HCT116 (cell line): ENCODE data around the gene EGR4. TPM values are rescaled to one million over a fixed set of nuclear protein-coding genes. Genes with fewer than 3 reads are reported as not detected.

Source experiments
- ATAC-seq: fragments of 200-7000 bp; cut with Tn5 transposase; 2 replicates; pipeline ENCODE4 v1.9.1; 2020; ENCODE audit warnings: mild to moderate bottlenecking, moderate library complexity
- BruUV-seq: library from RNA; stranded (reverse); fragments of 400-500 nt; replicated peaks from 2 replicates; lab custom pipeline; 2021; lab: Mats Ljungman, UMichigan
- CTCF ChIA-PET: fragments of 300-600 bp; sonication (Branson Sonifier 250); formaldehyde crosslinking; loops from one replicate; lab custom pipeline; 2021; ENCODE audit warnings: antibody characterized with exemption; lab: Charles Lee
- POLR2A ChIA-PET: fragments of 300-600, 350-600 bp; sonication (Branson Sonifier 250); formaldehyde crosslinking; loops from one replicate; lab custom pipeline; 2021; ENCODE audit warnings: antibody characterized with exemption; lab: Charles Lee
- RAD21 ChIA-PET, 2 experiments: fragments of 300-600 bp; sonication (Branson Sonifier 250); formaldehyde crosslinking; loops; one replicate each; lab custom pipeline; 2023; ENCODE audit warnings: low total read pairs in 2 of 2; ENCODE audit not compliant: uncharacterized antibody in 2 of 2, unreplicated experiment in 2 of 2, low non-redundant PET in 1 of 2; lab: Charles Lee
- DNase-seq: peaks from one replicate; pipeline ENCODE4 v3.0.0-alpha.2; 2010; ENCODE audit warnings: low read depth, low spot score
- H2AFZ ChIP-seq: fragments of 200-600 bp; shearing (Covaris generic), sonication (generic); 2 replicates; pipeline ENCODE4 v1.6.1; 2017; ENCODE audit warnings: low read depth, mixed run types, mixed read lengths, antibody characterized with exemption, low read length; ENCODE audit not compliant: poor library complexity, severe bottlenecking
- H3K27ac ChIP-seq: 2 replicates; pipeline ENCODE4 v1.5.1; 2012; ENCODE audit warnings: low read depth, low read length
- H3K27me3 ChIP-seq: fragments of 200-600 bp; sonication (generic); 2 replicates; pipeline ENCODE4 v1.6.1; 2016; ENCODE audit warnings: mixed run types, low read length, mixed read lengths; ENCODE audit not compliant: insufficient read depth
- H3K36me3 ChIP-seq, 2 experiments: fragments of 200-500 bp in 1 of 2; fragments of 200-600 bp in 1 of 2; sonication (Bioruptor generic) in 1 of 2; sonication (generic) in 1 of 2; 2 replicates each; pipeline versions ENCODE4 v1.5.1 to v1.6.1; 2014 to 2016; ENCODE audit warnings: low read length in 2 of 2, inconsistent platforms in 1 of 2, mixed read lengths in 1 of 2, mixed run types in 1 of 2; ENCODE audit not compliant: insufficient read depth in 2 of 2, control insufficient read depth in 1 of 2
- H3K4me1 ChIP-seq, 2 experiments: fragments of 200-600 bp in 1 of 2; sonication (generic) in 1 of 2; 2 replicates each; pipeline versions ENCODE4 v1.5.1 to v1.6.1; 2012 to 2017; ENCODE audit warnings: low read length in 2 of 2, inconsistent platforms in 1 of 2, mild to moderate bottlenecking in 1 of 2, mixed read lengths in 1 of 2, mixed run types in 1 of 2, moderate library complexity in 1 of 2; ENCODE audit not compliant: insufficient read depth in 2 of 2, control insufficient read depth in 1 of 2
- H3K4me2 ChIP-seq: fragments of 200-600 bp; sonication (generic); 2 replicates; pipeline ENCODE4 v1.6.1; 2017; ENCODE audit warnings: mixed run types, low read length, mixed read lengths
- H3K4me3 ChIP-seq, 2 experiments: fragments of 200-600 bp in 1 of 2; sonication (generic) in 1 of 2; replicated peaks in 1 of 2; 2 replicates each; pipeline ENCODE4 v1.5.1; 2011 to 2016; ENCODE audit warnings: low read length in 2 of 2, control low read depth in 1 of 2, low read depth in 1 of 2, mild to moderate bottlenecking in 1 of 2, mixed read lengths in 1 of 2, mixed run types in 1 of 2
- H3K79me2 ChIP-seq: fragments of 200-600 bp; sonication (generic); 2 replicates; pipeline ENCODE4 v1.6.1; 2017; ENCODE audit warnings: mild to moderate bottlenecking, mixed run types, low read length, moderate library complexity, mixed read lengths; ENCODE audit not compliant: insufficient read depth
- H3K9ac ChIP-seq: fragments of 200-600 bp; sonication (generic); 2 replicates; pipeline ENCODE4 v1.6.1; 2016; ENCODE audit warnings: low read length, mixed read lengths
- H3K9me2 ChIP-seq: fragments of 200-600 bp; sonication (generic), shearing (Covaris generic); 2 replicates; pipeline ENCODE4 v1.6.1; 2017; ENCODE audit warnings: mixed run types, mild to moderate bottlenecking, moderate library complexity; ENCODE audit not compliant: insufficient read depth
- H3K9me3 ChIP-seq, 2 experiments: fragments of 200-500 bp in 1 of 2; fragments of 200-600 bp in 1 of 2; sonication (Bioruptor generic) in 1 of 2; sonication (generic) in 1 of 2; 2 replicates each; pipeline ENCODE4 v1.6.1; 2014 to 2017; ENCODE audit warnings: low read length in 2 of 2, mixed read lengths in 2 of 2, inconsistent platforms in 1 of 2, low read depth in 1 of 2, mild to moderate bottlenecking in 1 of 2, mixed run types in 1 of 2, moderate library complexity in 1 of 2; ENCODE audit not compliant: control insufficient read depth in 1 of 2, insufficient read depth in 1 of 2
- H4K20me1 ChIP-seq: fragments of 200-600 bp; sonication (generic), shearing (Covaris generic); 2 replicates; pipeline ENCODE4 v1.6.1; 2017; ENCODE audit warnings: mixed run types, mild to moderate bottlenecking, moderate library complexity; ENCODE audit not compliant: insufficient read depth
- ATF3 ChIP-seq: IDR thresholded peaks from 2 replicates; pipeline ENCODE4 v1.6.1; 2012
- CBX3 ChIP-seq: IDR thresholded peaks from 2 replicates; pipeline ENCODE4 v1.6.1; 2012; ENCODE audit warnings: low read depth
- EGR1 ChIP-seq: IDR thresholded peaks from 2 replicates; pipeline ENCODE4 v1.6.1; 2012; ENCODE audit warnings: low read depth
- ELF1 ChIP-seq: IDR thresholded peaks from 2 replicates; pipeline ENCODE4 v1.6.1; 2012; ENCODE audit warnings: low read depth, borderline replicate concordance
- EZH2phosphoT487 ChIP-seq: fragments of 200-600 bp; IDR thresholded peaks from 2 replicates; pipeline ENCODE4 v1.6.1; 2018; ENCODE audit warnings: antibody characterized with exemption, borderline replicate concordance
- FOSL1 ChIP-seq: IDR thresholded peaks from 2 replicates; pipeline ENCODE4 v1.6.1; 2012; ENCODE audit warnings: low read depth
- JUND ChIP-seq: IDR thresholded peaks from 2 replicates; pipeline ENCODE4 v1.6.1; 2012
- MAX ChIP-seq: IDR thresholded peaks from 2 replicates; pipeline ENCODE4 v1.6.1; 2012
- POLR2A ChIP-seq: IDR thresholded peaks from 2 replicates; pipeline ENCODE4 v1.7.0; 2011; ENCODE audit warnings: borderline replicate concordance; ENCODE audit not compliant: insufficient read depth, insufficient read length; ENCODE audit errors: extremely low read depth
- POLR2AphosphoS5 ChIP-seq: IDR thresholded peaks from 2 replicates; pipeline ENCODE4 v1.6.1; 2011; ENCODE audit warnings: mild to moderate bottlenecking, low read depth, low read length, moderate library complexity
- RAD21 ChIP-seq: IDR thresholded peaks from 2 replicates; pipeline ENCODE4 v1.6.1; 2012; ENCODE audit warnings: low read depth, mild to moderate bottlenecking
- SIN3A ChIP-seq: IDR thresholded peaks from 2 replicates; pipeline ENCODE4 v1.6.1; 2012; ENCODE audit warnings: low read depth
- SP1 ChIP-seq: IDR thresholded peaks from 2 replicates; pipeline ENCODE4 v1.6.1; 2012; ENCODE audit warnings: low read depth
- TCF7L2 ChIP-seq: IDR thresholded peaks from 2 replicates; pipeline ENCODE4 v1.7.0; 2011; ENCODE audit warnings: borderline replicate concordance, inconsistent platforms; ENCODE audit not compliant: insufficient read depth, insufficient read length; ENCODE audit errors: extremely low read depth
- ZBTB33 ChIP-seq: IDR thresholded peaks from 2 replicates; pipeline ENCODE4 v1.6.1; 2011; ENCODE audit warnings: mild to moderate bottlenecking, low read length, moderate library complexity; ENCODE audit not compliant: insufficient replicate concordance; ENCODE audit errors: extremely low read depth
- ZFX ChIP-seq: fragments of 450-650 bp; IDR thresholded peaks from 2 replicates; pipeline ENCODE4 v1.6.1; 2017
- intact Hi-C: fragments of 100-400 bp; cut with micrococcal nuclease; formaldehyde crosslinking; loops from 2 replicates; pipeline ENCODE4 v1.10.0; 2022
- total RNA-seq: library from RNA; stranded (reverse); gene quantifications from one replicate; pipeline ENCODE4 v1.2.1, GENCODE V29; 2021; ENCODE audit not compliant: unreplicated experiment
- TF ChIP-seq, protein P1 (sequence below): IDR thresholded peaks from 2 replicates; pipeline ENCODE4 v1.6.1; 2012; ENCODE audit warnings: low read depth
- TF ChIP-seq, protein P2 (sequence below), 3 experiments: fragments of 200-600 bp in 1 of 3; sonication (generic) in 1 of 3; IDR thresholded peaks in 2 of 3; conservative IDR thresholded peaks in 1 of 3; 2 replicates each; pipeline ENCODE4 v1.5.1; 2012 to 2017; ENCODE audit warnings: low read depth in 2 of 3, low read length in 2 of 3, antibody characterized with exemption in 1 of 3, borderline replicate concordance in 1 of 3, control low read depth in 1 of 3, mild to moderate bottlenecking in 1 of 3, mixed read lengths in 1 of 3, mixed run types in 1 of 3, moderate library complexity in 1 of 3; ENCODE audit not compliant: insufficient read depth in 1 of 3

EGR4 gene
- total RNA-seq, 1 experiment from 2014 or later = 0.37 TPM

- CTCF ChIA-PET = interaction anchor here (1.4 to 2.2 kb wide), 3 partner anchors 12 to 91 kb away, joined by 6 to 10 read pairs (median 9); no protein-coding TSS in a partner anchor
- no peaks in the 10 kb centered on the region for H3K9me2 ChIP-seq
- intact Hi-C loops = no loop called here
- DNase-seq (peak; percentile 82), ATAC-seq (peak; percentile 85)
- H3K9ac ChIP-seq = peak overlapping the region; percentile 79
- H3K4me3 ChIP-seq = peak overlapping the region; percentile 72 to 75
- H3K27me3 ChIP-seq = no peaks in the 10 kb centered on the region
- peaks cover 8 to 33% of the 10 kb centered on the region in 2 experiments for H3K4me1 ChIP-seq
- H3K9me3 ChIP-seq = no peaks in the 10 kb centered on the region
- no peak overlapping the region for H2AFZ ChIP-seq
- peaks cover 37% of the 10 kb centered on the region for H3K79me2 ChIP-seq
- RAD21 ChIA-PET = interaction anchor here in 1 of 2 experiments (1.7 kb wide), 1 partner anchor 91 kb away, joined by 3 read pairs; no protein-coding TSS in a partner anchor
- no TSS peak for BruUV-seq
- no peaks in the 10 kb centered on the region for H4K20me1 ChIP-seq
- peaks cover 4 to 11% of the 10 kb centered on the region in 2 experiments; a peak in 3 of 4 replicates for H3K36me3 ChIP-seq
- peak overlapping the region; percentile 94 for H3K27ac ChIP-seq
- peak overlapping the region; percentile 98 for H3K4me2 ChIP-seq
- POLR2A ChIA-PET = interaction anchor here (1.3 to 1.4 kb wide), 2 partner anchors 21 to 35 kb away, joined by 8 read pairs; partner anchors contain the start of genes CCT7 and PRADC1
- no peak for TF ChIP-seq FOSL1
- TF ChIP-seq ZBTB33 = no peak
- TF ChIP-seq TCF7L2 = peak; percentile 13
- no peak; the same call in 1 of the 2 replicates for TF ChIP-seq RAD21
- peak; percentile 40; the same call in 1 of the 2 replicates for TF ChIP-seq CBX3
- peak; percentile 64 for TF ChIP-seq EGR1
- TF ChIP-seq SIN3A = peak; percentile 81
- TF ChIP-seq MAX = peak; percentile 74
- TF ChIP-seq JUND = peak; percentile 50
- TF ChIP-seq, protein P1, sequence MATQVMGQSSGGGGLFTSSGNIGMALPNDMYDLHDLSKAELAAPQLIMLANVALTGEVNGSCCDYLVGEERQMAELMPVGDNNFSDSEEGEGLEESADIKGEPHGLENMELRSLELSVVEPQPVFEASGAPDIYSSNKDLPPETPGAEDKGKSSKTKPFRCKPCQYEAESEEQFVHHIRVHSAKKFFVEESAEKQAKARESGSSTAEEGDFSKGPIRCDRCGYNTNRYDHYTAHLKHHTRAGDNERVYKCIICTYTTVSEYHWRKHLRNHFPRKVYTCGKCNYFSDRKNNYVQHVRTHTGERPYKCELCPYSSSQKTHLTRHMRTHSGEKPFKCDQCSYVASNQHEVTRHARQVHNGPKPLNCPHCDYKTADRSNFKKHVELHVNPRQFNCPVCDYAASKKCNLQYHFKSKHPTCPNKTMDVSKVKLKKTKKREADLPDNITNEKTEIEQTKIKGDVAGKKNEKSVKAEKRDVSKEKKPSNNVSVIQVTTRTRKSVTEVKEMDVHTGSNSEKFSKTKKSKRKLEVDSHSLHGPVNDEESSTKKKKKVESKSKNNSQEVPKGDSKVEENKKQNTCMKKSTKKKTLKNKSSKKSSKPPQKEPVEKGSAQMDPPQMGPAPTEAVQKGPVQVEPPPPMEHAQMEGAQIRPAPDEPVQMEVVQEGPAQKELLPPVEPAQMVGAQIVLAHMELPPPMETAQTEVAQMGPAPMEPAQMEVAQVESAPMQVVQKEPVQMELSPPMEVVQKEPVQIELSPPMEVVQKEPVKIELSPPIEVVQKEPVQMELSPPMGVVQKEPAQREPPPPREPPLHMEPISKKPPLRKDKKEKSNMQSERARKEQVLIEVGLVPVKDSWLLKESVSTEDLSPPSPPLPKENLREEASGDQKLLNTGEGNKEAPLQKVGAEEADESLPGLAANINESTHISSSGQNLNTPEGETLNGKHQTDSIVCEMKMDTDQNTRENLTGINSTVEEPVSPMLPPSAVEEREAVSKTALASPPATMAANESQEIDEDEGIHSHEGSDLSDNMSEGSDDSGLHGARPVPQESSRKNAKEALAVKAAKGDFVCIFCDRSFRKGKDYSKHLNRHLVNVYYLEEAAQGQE = no peak
- no peak for TF ChIP-seq EZH2phosphoT487
- TF ChIP-seq ZFX = peak; percentile 98
- TF ChIP-seq, protein P2, sequence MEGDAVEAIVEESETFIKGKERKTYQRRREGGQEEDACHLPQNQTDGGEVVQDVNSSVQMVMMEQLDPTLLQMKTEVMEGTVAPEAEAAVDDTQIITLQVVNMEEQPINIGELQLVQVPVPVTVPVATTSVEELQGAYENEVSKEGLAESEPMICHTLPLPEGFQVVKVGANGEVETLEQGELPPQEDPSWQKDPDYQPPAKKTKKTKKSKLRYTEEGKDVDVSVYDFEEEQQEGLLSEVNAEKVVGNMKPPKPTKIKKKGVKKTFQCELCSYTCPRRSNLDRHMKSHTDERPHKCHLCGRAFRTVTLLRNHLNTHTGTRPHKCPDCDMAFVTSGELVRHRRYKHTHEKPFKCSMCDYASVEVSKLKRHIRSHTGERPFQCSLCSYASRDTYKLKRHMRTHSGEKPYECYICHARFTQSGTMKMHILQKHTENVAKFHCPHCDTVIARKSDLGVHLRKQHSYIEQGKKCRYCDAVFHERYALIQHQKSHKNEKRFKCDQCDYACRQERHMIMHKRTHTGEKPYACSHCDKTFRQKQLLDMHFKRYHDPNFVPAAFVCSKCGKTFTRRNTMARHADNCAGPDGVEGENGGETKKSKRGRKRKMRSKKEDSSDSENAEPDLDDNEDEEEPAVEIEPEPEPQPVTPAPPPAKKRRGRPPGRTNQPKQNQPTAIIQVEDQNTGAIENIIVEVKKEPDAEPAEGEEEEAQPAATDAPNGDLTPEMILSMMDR (IDR thresholded peaks at IDR 0.05 in 2 of 3, conservative IDR thresholded peaks at IDR 0.05 in 1 of 3; ENCODE audit: borderline replicate concordance in 1 of 3, insufficient read depth in 1 of 3, low read depth in 2 of 3, low read length in 2 of 3) = peak in 2 of 3 experiments; percentile 36 to 37; a peak in 4 of 6 replicates
- peak; percentile 91 for TF ChIP-seq POLR2AphosphoS5
- TF ChIP-seq SP1 = no peak
- no peak for TF ChIP-seq ELF1
- TF ChIP-seq POLR2A = peak; percentile 68
- TF ChIP-seq ATF3 = no peak
These were observed 24.3 kb downstream of the EGR4 start for GRCh38 chr2:73268830-73269685.
